VCaP (cell line): ENCODE results near the gene KIAA1671.

Source experiments
- H3K27ac ChIP-seq: fragments of 450-650 bp; 2 replicates; pipeline ENCODE4 v1.5.1; 2017
- TF ChIP-seq, protein P1 (sequence below): fragments of 450-650 bp; conservative IDR thresholded peaks from 2 replicates; pipeline ENCODE4 v1.5.1; 2017; ENCODE audit warnings: mild to moderate bottlenecking, moderate library complexity

Gene KIAA1671

GRCh38 chr22:24945430-24945829 lies 7.1 kb upstream of the KIAA1671 start:
- TF ChIP-seq, protein P1, sequence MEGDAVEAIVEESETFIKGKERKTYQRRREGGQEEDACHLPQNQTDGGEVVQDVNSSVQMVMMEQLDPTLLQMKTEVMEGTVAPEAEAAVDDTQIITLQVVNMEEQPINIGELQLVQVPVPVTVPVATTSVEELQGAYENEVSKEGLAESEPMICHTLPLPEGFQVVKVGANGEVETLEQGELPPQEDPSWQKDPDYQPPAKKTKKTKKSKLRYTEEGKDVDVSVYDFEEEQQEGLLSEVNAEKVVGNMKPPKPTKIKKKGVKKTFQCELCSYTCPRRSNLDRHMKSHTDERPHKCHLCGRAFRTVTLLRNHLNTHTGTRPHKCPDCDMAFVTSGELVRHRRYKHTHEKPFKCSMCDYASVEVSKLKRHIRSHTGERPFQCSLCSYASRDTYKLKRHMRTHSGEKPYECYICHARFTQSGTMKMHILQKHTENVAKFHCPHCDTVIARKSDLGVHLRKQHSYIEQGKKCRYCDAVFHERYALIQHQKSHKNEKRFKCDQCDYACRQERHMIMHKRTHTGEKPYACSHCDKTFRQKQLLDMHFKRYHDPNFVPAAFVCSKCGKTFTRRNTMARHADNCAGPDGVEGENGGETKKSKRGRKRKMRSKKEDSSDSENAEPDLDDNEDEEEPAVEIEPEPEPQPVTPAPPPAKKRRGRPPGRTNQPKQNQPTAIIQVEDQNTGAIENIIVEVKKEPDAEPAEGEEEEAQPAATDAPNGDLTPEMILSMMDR: no peak
- H3K27ac ChIP-seq: no peak overlapping the region

DNA sequence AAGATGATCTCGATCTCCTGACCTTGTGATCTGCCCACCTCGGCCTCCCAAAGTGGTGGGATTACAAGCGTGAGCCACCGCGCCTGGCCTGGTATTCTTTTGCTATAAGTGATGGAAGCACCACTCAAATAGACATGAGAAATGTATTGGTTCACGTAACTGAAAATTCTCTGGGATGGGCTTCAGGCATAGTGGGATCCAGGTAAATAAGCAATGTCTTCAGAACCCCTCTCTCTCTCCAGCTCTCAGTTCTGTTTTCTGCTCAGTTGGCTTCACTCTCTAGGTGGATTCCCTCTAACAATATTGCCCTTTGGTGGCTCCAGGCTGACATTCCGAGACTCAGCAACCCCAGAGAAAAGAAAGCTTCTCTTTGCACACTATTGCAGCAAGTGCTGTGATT lies 5.1 kb upstream of the KIAA1671 start:
- TF ChIP-seq, protein P1: no peak
- no peak overlapping the region for H3K27ac ChIP-seq

DNA sequence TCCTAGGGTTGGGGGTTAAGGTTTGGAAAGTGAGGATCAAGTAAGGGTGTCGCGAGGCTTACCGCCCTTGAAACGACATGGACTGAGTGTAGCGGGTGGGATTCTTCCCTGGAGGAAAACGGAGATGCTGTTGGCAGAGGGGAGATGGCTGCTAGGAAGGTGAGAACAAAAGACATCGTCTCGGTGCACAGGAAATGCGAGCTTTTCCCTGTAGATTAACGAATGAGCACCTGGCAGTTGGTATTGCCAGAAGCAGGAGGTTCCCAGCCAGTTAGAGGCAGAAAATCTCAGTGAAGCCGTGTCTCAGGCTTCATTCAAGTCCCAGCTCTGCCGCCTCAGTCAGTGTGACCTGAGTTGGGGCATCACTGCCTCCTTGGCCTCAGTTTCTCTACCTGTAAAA lies 4.6 kb upstream of the KIAA1671 start:
- no peak overlapping the region for H3K27ac ChIP-seq
- TF ChIP-seq, protein P1: no peak

DNA sequence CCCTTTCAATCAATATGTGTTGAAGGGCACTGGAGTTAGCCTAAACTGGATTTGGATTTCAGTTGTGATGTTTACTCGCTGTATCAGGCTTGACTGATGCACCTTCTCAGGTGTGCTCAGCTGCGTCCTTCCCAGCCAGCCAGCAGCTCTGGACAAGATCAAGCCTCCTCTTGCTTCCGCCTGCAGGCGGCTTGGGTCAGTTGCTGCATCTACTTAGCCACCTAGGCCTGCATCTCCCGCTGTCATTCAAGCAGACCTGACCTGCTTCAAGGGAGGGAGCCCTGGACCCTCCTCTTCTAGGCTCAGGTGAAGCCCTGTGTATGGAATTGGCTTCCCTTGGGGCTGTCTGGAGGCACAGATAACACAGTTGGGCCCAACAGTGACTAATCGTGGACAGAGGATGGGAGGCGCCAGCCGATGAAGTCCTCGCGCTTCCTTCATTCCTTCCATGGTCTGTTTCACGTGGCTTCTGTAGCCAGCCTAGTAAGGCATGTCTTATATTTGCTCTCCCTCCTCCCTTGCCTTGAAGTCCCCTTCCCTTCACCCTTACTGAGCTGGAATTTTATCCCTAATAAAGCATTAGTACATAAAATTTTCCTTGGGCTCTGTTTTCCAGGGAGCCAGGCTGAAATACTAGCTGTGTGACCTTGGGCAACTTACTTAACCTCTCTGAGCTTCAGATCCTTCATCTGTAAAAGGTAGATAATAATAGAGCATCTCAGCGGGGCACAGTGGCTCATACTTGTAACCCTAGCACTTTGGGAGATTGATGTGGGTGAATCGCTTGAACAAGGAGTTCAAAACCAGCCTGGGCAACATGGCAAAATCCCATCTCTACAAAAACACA lies 3.9 kb upstream of the KIAA1671 start:
- TF ChIP-seq, protein P1: no peak
- no peak overlapping the region for H3K27ac ChIP-seq

- no peak overlapping the region for H3K27ac ChIP-seq
- TF ChIP-seq, protein P1: no peak
Measured at GRCh38 chr22:24950272-24950902, 2.1 kb upstream of the KIAA1671 start.

GRCh38 chr22:24952837-24953383 lies 394 bp downstream of the KIAA1671 start:
- TF ChIP-seq, protein P1: no peak
- peak overlapping the region; percentile 93 for H3K27ac ChIP-seq

GRCh38 chr22:24953384-24954113 lies 1.0 kb downstream of the KIAA1671 start:
- peak overlapping the region; percentile 93 for H3K27ac ChIP-seq
- TF ChIP-seq, protein P1: no peak
